H9 (cell line): ENCODE results near the gene TFCP2. TPM values are rescaled to one million over a fixed set of nuclear protein-coding genes. Genes with fewer than 3 reads are reported as not detected.

Source experiments
- DNase-seq: peaks from one replicate; pipeline ENCODE4 v3.0.0-alpha.2; 2017
- H2AFZ ChIP-seq: one replicate; pipeline ENCODE4 v1.6.1; 2013; ENCODE audit warnings: mild to moderate bottlenecking, low read length, control low read depth, moderate library complexity
- H2AK5ac ChIP-seq: 2 replicates; pipeline ENCODE4 v1.6.1; 2013; ENCODE audit warnings: low read length, control low read depth, mixed read lengths; ENCODE audit not compliant: insufficient read length
- H2BK120ac ChIP-seq: one replicate; pipeline ENCODE4 v1.6.1; 2013; ENCODE audit warnings: low read depth, mild to moderate bottlenecking, low read length, control low read depth, inconsistent platforms; ENCODE audit not compliant: poor library complexity, severe bottlenecking
- H2BK12ac ChIP-seq: 2 replicates; pipeline ENCODE4 v1.6.1; 2013; ENCODE audit warnings: low read length, control low read depth, mixed read lengths, low read depth; ENCODE audit not compliant: insufficient read length
- H2BK15ac ChIP-seq: 2 replicates; pipeline ENCODE4 v1.6.1; 2013; ENCODE audit warnings: low read depth, low read length, control low read depth
- H2BK20ac ChIP-seq: one replicate; pipeline ENCODE4 v1.6.1; 2013; ENCODE audit warnings: low read depth, mild to moderate bottlenecking, low read length, control low read depth, inconsistent platforms; ENCODE audit not compliant: poor library complexity, severe bottlenecking
- H2BK5ac ChIP-seq: 2 replicates; pipeline ENCODE4 v1.6.1; 2013; ENCODE audit warnings: low read length, control low read depth, mixed read lengths; ENCODE audit not compliant: insufficient read length
- H3K14ac ChIP-seq: 2 replicates; pipeline ENCODE4 v1.6.1; 2013; ENCODE audit warnings: low read length, control low read depth; ENCODE audit not compliant: insufficient read depth
- H3K18ac ChIP-seq: 2 replicates; pipeline ENCODE4 v1.6.1; 2013; ENCODE audit warnings: low read depth, mild to moderate bottlenecking, mixed read lengths, low read length, control low read depth; ENCODE audit not compliant: insufficient read length
- H3K23ac ChIP-seq: 2 replicates; pipeline ENCODE4 v1.6.1; 2013; ENCODE audit warnings: low read length, control low read depth, mixed read lengths, low read depth; ENCODE audit not compliant: insufficient read length
- H3K23me2 ChIP-seq: 2 replicates; pipeline ENCODE4 v1.6.1; 2013; ENCODE audit warnings: low read depth, mild to moderate bottlenecking, mixed read lengths, low read length, control low read depth; ENCODE audit not compliant: insufficient read length, poor library complexity, severe bottlenecking
- H3K27ac ChIP-seq: 2 replicates; pipeline ENCODE4 v1.5.1; 2013; ENCODE audit warnings: low read length, control low read depth, mixed read lengths, low read depth; ENCODE audit not compliant: insufficient read length
- H3K27me3 ChIP-seq: 2 replicates; pipeline ENCODE4 v1.6.1; 2013; ENCODE audit warnings: low read length, control low read depth, inconsistent platforms; ENCODE audit not compliant: insufficient read depth
- H3K4ac ChIP-seq: 2 replicates; pipeline ENCODE4 v1.6.1; 2013; ENCODE audit warnings: low read depth, mild to moderate bottlenecking, control low read depth, inconsistent platforms, low read length, moderate library complexity
- H3K4me1 ChIP-seq: 2 replicates; pipeline ENCODE4 v1.6.1; 2013; ENCODE audit warnings: low read length, control low read depth, inconsistent platforms; ENCODE audit not compliant: insufficient read depth
- H3K4me2 ChIP-seq: 2 replicates; pipeline ENCODE4 v1.6.1; 2013; ENCODE audit warnings: low read length, control low read depth, mixed read lengths; ENCODE audit not compliant: insufficient read length, insufficient read depth
- H3K56ac ChIP-seq: 2 replicates; pipeline ENCODE4 v1.6.1; 2013; ENCODE audit warnings: low read depth, mild to moderate bottlenecking, mixed read lengths, low read length, control low read depth; ENCODE audit not compliant: insufficient read length
- H3K79me1 ChIP-seq: 2 replicates; pipeline ENCODE4 v1.6.1; 2013; ENCODE audit warnings: low read depth, mild to moderate bottlenecking, moderate library complexity, low read length, control low read depth, inconsistent platforms; ENCODE audit not compliant: insufficient read depth, poor library complexity, severe bottlenecking
- H3K79me2 ChIP-seq: 2 replicates; pipeline ENCODE4 v1.6.1; 2013; ENCODE audit warnings: low read length, control low read depth, inconsistent platforms; ENCODE audit not compliant: insufficient read depth
- H3K9ac ChIP-seq: 2 replicates; pipeline ENCODE4 v1.6.1; 2013; ENCODE audit warnings: low read length, control low read depth, mixed read lengths; ENCODE audit not compliant: insufficient read length; ENCODE audit errors: extremely low read depth
- H3K9me3 ChIP-seq: one replicate; pipeline ENCODE4 v1.6.1; 2013; ENCODE audit warnings: low read depth, low read length, inconsistent platforms; ENCODE audit not compliant: control insufficient read depth
- H3T11ph ChIP-seq: one replicate; pipeline ENCODE4 v1.6.1; 2013; ENCODE audit warnings: mild to moderate bottlenecking, low read length, control low read depth, inconsistent platforms
- H4K20me1 ChIP-seq: one replicate; pipeline ENCODE4 v1.6.1; 2013; ENCODE audit not compliant: control insufficient read depth, insufficient read length, insufficient read depth
- H4K5ac ChIP-seq: 2 replicates; pipeline ENCODE4 v1.6.1; 2013; ENCODE audit warnings: low read depth, mild to moderate bottlenecking, mixed read lengths, low read length, control low read depth; ENCODE audit not compliant: insufficient read length
- H4K8ac ChIP-seq: replicated peaks from 2 replicates; pipeline ENCODE4 v1.6.1; 2013; ENCODE audit warnings: low read length, control low read depth, mixed read lengths, low read depth; ENCODE audit not compliant: insufficient read length
- H4K91ac ChIP-seq: 2 replicates; pipeline ENCODE4 v1.6.1; 2013; ENCODE audit warnings: low read depth, mild to moderate bottlenecking, moderate library complexity, mixed read lengths, low read length, control low read depth; ENCODE audit not compliant: insufficient read length
- H3K27ac Mint-ChIP-seq, 3 experiments: 2 replicates in 2 of 3; 3 replicates in 1 of 3; pipeline ENCODE4 v1.8.0; 2020 to 2021; ENCODE audit warnings: mixed read lengths in 3 of 3, mild to moderate bottlenecking in 1 of 3, moderate library complexity in 1 of 3
- H3K27me3 Mint-ChIP-seq: 2 replicates; pipeline ENCODE4 v1.8.0; 2021; ENCODE audit warnings: low read depth, mild to moderate bottlenecking, moderate library complexity, mixed read lengths
- H3K36me3 Mint-ChIP-seq, 3 experiments: 2 replicates in 2 of 3; 3 replicates in 1 of 3; pipeline ENCODE4 v1.8.0; 2020 to 2021; ENCODE audit warnings: low read depth in 3 of 3, mixed read lengths in 3 of 3; ENCODE audit not compliant: insufficient read depth in 1 of 3
- H3K4me1 Mint-ChIP-seq, 2 experiments: 2 replicates each; pipeline ENCODE4 v1.8.0; 2020; ENCODE audit warnings: mixed read lengths in 2 of 2
- H3K4me3 Mint-ChIP-seq, 2 experiments: 2 replicates in 1 of 2; 3 replicates in 1 of 2; pipeline ENCODE4 v1.8.0; 2020 to 2021; ENCODE audit warnings: mild to moderate bottlenecking in 2 of 2, mixed read lengths in 2 of 2, moderate library complexity in 1 of 2
- H3K9me3 Mint-ChIP-seq, 2 experiments: 2 replicates in 1 of 2; 3 replicates in 1 of 2; pipeline ENCODE4 v1.8.0; 2020; ENCODE audit warnings: mild to moderate bottlenecking in 2 of 2, mixed read lengths in 2 of 2, moderate library complexity in 1 of 2
- CTCF ChIP-seq: fragments of 200-600 bp; sonication (generic); conservative IDR thresholded peaks from 3 replicates; pipeline ENCODE4 v1.8.0; 2021; ENCODE audit warnings: antibody characterized with exemption, mild to moderate bottlenecking
- WGBS: extraction: QIAGEN DNeasy Blood & Tissue Kit; methylation state at CpG from one replicate; pipeline ENCODE4 v1.1.7; 2013; ENCODE audit warnings: missing lambda C conversion rate, low lambda C conversion rate, mixed read lengths; ENCODE audit not compliant: insufficient read length; ENCODE audit errors: extremely low coverage; 5-methylcytosine and 5-hydroxymethylcytosine counted together
- total RNA-seq: library from RNA; stranded (reverse); gene quantifications from 2 replicates; pipeline ENCODE4 v1.2.1, GENCODE V29; 2021

TFCP2 gene
- total RNA-seq, 1 experiment from 2014 or later: 27.1 TPM

- Mint-ChIP-seq H3K9me3 (no peaks in the 10 kb centered on the region), H3K4me1 (peaks cover 10 to 17% of the 10 kb centered on the region in 2 experiments), H3K4me3 (no peak overlapping the region), H3K27me3 (peaks cover 15% of the 10 kb centered on the region), H3K27ac (no peak overlapping the region), H3K36me3 (peaks cover 0 to 4% (median 0%) of the 10 kb centered on the region in 3 experiments; a peak in 2 of 7 replicates)
- Histone ChIP-seq H2BK5ac (no peak overlapping the region), H3K4me1 (no peaks in the 10 kb centered on the region), H2BK120ac (no peak overlapping the region), H3K79me1 (no peaks in the 10 kb centered on the region), H4K91ac (no peak overlapping the region), H2BK15ac (no peak overlapping the region), H3K27me3 (no peaks in the 10 kb centered on the region; the same call in 1 of the 2 replicates), H3K56ac (no peak overlapping the region), H4K5ac (no peak overlapping the region), H3K23me2 (no peaks in the 10 kb centered on the region), H3K9me3 (no peaks in the 10 kb centered on the region), H2BK12ac (no peak overlapping the region), H2AFZ (no peak overlapping the region), H3K23ac (no peak overlapping the region), H3T11ph (no peak overlapping the region), H3K4me2 (no peak overlapping the region), H3K14ac (no peak overlapping the region), H3K18ac (no peak overlapping the region), H3K4ac (no peak overlapping the region), H2AK5ac (no peak overlapping the region), H4K20me1 (no peaks in the 10 kb centered on the region), H2BK20ac (no peak overlapping the region), H4K8ac (no peak overlapping the region), H3K79me2 (no peaks in the 10 kb centered on the region), H3K27ac (no peak overlapping the region), H3K9ac (no peak overlapping the region)
- no peak for DNase-seq
- WGBS: no CpG with 5 or more reads among the region's 6 CpGs
- no peak for TF ChIP-seq CTCF
Observed at GRCh38 chr12:51185171-51185717, 12.3 kb upstream of the TFCP2 start.
